IPS-15b (cell line): ENCODE measurements around the gene TUT1.
"Not testable (repeated sequence)": the region's sequence is repeated elsewhere in the genome, so short reads cannot be mapped to it uniquely, and the experiment has no call there.

ENCODE experiments used
- H3K27me3 ChIP-seq: one replicate; pipeline ENCODE4 v1.6.1; 2013; ENCODE audit warnings: low read length; ENCODE audit not compliant: control insufficient read depth, insufficient read depth
- H3K36me3 ChIP-seq: one replicate; pipeline ENCODE4 v1.6.1; 2013; ENCODE audit warnings: low read length; ENCODE audit not compliant: control insufficient read depth, insufficient read depth
- H3K4me1 ChIP-seq: one replicate; pipeline ENCODE4 v1.6.1; 2013; ENCODE audit warnings: mild to moderate bottlenecking, low read length; ENCODE audit not compliant: control insufficient read depth, insufficient read depth
- H3K4me3 ChIP-seq: one replicate; pipeline ENCODE4 v1.5.1; 2013; ENCODE audit warnings: low read depth, low read length
- H3K9ac ChIP-seq: one replicate; pipeline ENCODE4 v1.6.1; 2013; ENCODE audit warnings: low read depth, mild to moderate bottlenecking, low read length
- H3K9me3 ChIP-seq: one replicate; pipeline ENCODE4 v1.6.1; 2013; ENCODE audit warnings: mild to moderate bottlenecking, low read length; ENCODE audit not compliant: control insufficient read depth, insufficient read depth

TUT1 gene, protein sequence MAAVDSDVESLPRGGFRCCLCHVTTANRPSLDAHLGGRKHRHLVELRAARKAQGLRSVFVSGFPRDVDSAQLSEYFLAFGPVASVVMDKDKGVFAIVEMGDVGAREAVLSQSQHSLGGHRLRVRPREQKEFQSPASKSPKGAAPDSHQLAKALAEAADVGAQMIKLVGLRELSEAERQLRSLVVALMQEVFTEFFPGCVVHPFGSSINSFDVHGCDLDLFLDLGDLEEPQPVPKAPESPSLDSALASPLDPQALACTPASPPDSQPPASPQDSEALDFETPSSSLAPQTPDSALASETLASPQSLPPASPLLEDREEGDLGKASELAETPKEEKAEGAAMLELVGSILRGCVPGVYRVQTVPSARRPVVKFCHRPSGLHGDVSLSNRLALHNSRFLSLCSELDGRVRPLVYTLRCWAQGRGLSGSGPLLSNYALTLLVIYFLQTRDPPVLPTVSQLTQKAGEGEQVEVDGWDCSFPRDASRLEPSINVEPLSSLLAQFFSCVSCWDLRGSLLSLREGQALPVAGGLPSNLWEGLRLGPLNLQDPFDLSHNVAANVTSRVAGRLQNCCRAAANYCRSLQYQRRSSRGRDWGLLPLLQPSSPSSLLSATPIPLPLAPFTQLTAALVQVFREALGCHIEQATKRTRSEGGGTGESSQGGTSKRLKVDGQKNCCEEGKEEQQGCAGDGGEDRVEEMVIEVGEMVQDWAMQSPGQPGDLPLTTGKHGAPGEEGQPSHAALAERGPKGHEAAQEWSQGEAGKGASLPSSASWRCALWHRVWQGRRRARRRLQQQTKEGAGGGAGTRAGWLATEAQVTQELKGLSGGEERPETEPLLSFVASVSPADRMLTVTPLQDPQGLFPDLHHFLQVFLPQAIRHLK

GRCh38 chr11:62591448-62592145, at the start of gene TUT1:
TUT1 (minus strand) TSS chr11:62591523; CDS start chr11:62591485, 38 bp downstream.
- no peaks in the 10 kb centered on the region for H3K27me3 ChIP-seq
- H3K9me3 ChIP-seq: no peaks in the 10 kb centered on the region
- H3K4me1 ChIP-seq: peaks cover 4% of the 10 kb centered on the region
- H3K9ac ChIP-seq: peak within 1 kb of the TSS; percentile 82
- peaks cover 20% of the 10 kb centered on the region for H3K36me3 ChIP-seq
- peak within 1 kb of the TSS; percentile 86 for H3K4me3 ChIP-seq

DNA sequence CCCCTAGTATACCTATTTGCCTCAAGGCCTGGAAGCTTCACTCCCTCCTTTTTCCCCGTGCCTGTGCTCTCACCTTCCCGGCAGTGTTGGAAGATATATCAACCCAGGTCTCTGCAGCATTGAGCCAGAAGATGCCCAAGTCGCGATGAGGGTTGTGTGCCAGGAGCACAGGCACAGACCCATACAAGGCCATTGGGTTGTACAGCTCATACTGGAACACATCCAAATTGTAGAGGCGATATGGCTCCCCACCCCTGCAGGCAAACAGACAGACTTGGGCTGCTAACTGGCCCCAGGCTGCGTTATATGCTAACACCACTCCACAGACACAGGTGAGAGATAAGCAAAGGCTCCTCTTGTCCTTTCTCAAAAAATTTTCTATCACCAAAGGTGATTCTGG, 41.2 kb upstream of the TUT1 start:
- peaks cover 74% of the 10 kb centered on the region for H3K36me3 ChIP-seq

GRCh38 chr11:62627713-62628112, 36.4 kb upstream of the TUT1 start:
- H3K4me1 ChIP-seq: no peaks in the 10 kb centered on the region
- H3K36me3 ChIP-seq: peaks cover 72% of the 10 kb centered on the region
- no peaks in the 10 kb centered on the region for H3K9me3 ChIP-seq
- H3K4me3 ChIP-seq: no peak overlapping the region
- no peaks in the 10 kb centered on the region for H3K27me3 ChIP-seq
- no peak overlapping the region for H3K9ac ChIP-seq

More for the DNA sequence above, 41.2 kb upstream of the TUT1 start:
- no peak overlapping the region for H3K9ac ChIP-seq
- H3K27me3 ChIP-seq: no peaks in the 10 kb centered on the region
- no peak overlapping the region for H3K4me3 ChIP-seq
- no peaks in the 10 kb centered on the region for H3K9me3 ChIP-seq
- H3K4me1 ChIP-seq: no peaks in the 10 kb centered on the region

DNA sequence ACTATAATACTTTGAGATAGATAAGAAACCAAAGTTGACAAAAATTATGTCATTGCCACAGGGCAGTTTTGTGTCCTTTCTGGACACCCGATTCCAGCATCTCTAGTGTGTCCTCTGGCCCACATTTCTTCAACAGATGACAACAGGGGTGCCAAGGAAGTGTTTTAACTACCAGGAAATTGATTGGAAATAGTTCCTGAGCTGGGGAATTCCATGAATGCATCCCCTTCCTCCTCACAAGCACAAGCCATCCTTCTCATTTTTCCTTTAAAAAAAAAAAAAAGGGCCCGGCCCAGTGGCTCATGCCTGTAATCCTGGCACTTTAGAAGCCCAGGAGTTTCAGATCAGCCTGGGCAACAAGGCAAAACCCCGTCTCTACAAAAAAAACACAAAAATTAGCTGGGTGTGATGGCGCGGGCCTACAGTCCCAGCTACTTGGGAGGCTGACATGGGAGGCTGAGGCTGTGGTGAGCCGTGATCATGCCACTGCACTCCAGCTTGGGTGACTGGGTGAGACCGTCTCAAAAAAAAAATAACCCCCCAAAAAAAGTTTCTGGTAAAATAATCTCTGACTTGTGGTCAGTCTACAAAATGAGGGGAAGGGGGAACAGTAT, 31.3 kb upstream of the TUT1 start:
- H3K4me1 ChIP-seq: peaks cover 6% of the 10 kb centered on the region
- peaks cover 26% of the 10 kb centered on the region for H3K36me3 ChIP-seq
- H3K9me3 ChIP-seq: no peaks in the 10 kb centered on the region
- peak overlapping the region; percentile 52 for H3K4me3 ChIP-seq
- H3K27me3 ChIP-seq: no peaks in the 10 kb centered on the region
- no peak overlapping the region for H3K9ac ChIP-seq

DNA sequence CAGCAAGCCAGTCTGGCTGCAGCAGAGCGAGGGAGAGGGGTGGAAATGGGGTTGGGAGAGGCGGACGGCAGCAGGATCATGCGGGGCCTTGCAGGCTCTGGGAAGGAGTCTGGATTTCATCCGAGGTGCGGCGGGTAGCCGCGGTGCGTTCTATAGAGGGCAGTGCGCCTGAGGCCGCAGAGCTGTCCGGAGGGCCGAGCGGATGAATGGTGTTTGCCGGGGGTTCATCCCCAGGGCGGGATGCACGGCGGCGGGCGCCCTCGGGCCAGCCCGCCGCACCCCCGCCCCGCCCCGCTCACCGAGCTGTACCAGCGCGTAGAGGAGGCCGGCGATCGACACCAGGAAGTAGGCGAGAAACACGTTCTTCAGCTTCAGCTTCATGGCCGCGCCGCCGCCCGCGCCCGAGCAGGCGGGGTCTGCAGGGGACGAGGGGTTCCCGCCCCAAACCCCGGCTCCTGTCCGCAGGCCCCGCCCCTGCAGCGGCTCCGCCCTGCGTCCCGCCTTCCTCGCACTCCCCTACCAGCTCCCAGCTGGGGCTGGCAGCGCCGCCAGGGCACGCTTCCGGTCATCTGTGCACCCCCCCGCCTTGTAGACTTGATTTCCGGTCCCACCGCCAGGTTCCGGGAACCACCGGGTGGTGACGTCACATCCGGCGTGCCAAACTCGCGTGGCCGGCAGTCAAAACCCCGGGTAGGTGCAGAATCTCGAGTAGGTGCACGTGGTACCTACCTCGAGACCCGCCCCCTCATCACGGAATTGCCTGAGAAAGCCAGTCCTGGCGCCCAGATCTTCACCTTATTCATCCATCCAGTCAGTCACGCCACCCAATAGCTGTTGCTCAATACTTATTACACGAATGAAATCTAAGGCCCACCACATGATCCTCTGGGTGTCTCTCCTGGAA, 30.5 kb upstream of the TUT1 start, which contains the start of gene B3GAT3:
Gene B3GAT3, minus strand, starts transcription at position 420 of the 904 bp plus-strand sequence. Its CDS starts 39 bp downstream, at position 381.
- H3K9ac ChIP-seq: peak within 1 kb of the TSS; percentile 94
- H3K36me3 ChIP-seq: peaks cover 18% of the 10 kb centered on the region
- H3K9me3 ChIP-seq: no peaks in the 10 kb centered on the region
- H3K4me3 ChIP-seq: peak within 1 kb of the TSS; percentile 97
- no peaks in the 10 kb centered on the region for H3K27me3 ChIP-seq
- H3K4me1 ChIP-seq: peaks cover 6% of the 10 kb centered on the region

GRCh38 chr11:62621027-62621566, 29.8 kb upstream of the TUT1 start:
- no peaks in the 10 kb centered on the region for H3K9me3 ChIP-seq

GRCh38 chr11:62616957-62617356, 25.6 kb upstream of the TUT1 start:
- H3K4me1 ChIP-seq, H3K9ac ChIP-seq, H3K9me3 ChIP-seq, H3K27me3 ChIP-seq, H3K4me3 ChIP-seq, H3K36me3 ChIP-seq: not testable (repeated sequence)

More at GRCh38 chr11:62621027-62621566, 29.8 kb upstream of the TUT1 start:
- Histone ChIP-seq H3K9ac (peak overlapping the region; percentile 94), H3K36me3 (peaks cover 11% of the 10 kb centered on the region), H3K4me1 (peaks cover 6% of the 10 kb centered on the region), H3K27me3 (no peaks in the 10 kb centered on the region), H3K4me3 (peak overlapping the region; percentile 97)

- H3K9me3 ChIP-seq: no peaks in the 10 kb centered on the region
- H3K4me1 ChIP-seq: peaks cover under 1% of the 10 kb centered on the region
- H3K4me3 ChIP-seq: no peak overlapping the region
- H3K9ac ChIP-seq: no peak overlapping the region
- no peaks in the 10 kb centered on the region for H3K36me3 ChIP-seq
- H3K27me3 ChIP-seq: peaks cover 8% of the 10 kb centered on the region
Measured at GRCh38 chr11:62615521-62615920, 24.2 kb upstream of the TUT1 start.

GRCh38 chr11:62614275-62614674, 23.0 kb upstream of the TUT1 start:
- peaks cover 11% of the 10 kb centered on the region for H3K27me3 ChIP-seq
- no peaks in the 10 kb centered on the region for H3K9me3 ChIP-seq
- H3K4me1 ChIP-seq: no peaks in the 10 kb centered on the region
- no peak overlapping the region for H3K4me3 ChIP-seq
- H3K9ac ChIP-seq: no peak overlapping the region
- no peaks in the 10 kb centered on the region for H3K36me3 ChIP-seq

GRCh38 chr11:62613291-62613778, 22.0 kb upstream of the TUT1 start:
- no peaks in the 10 kb centered on the region for H3K9me3 ChIP-seq
- peak overlapping the region; percentile 35 for H3K4me3 ChIP-seq
- no peaks in the 10 kb centered on the region for H3K36me3 ChIP-seq
- H3K27me3 ChIP-seq: peaks cover 11% of the 10 kb centered on the region
- H3K4me1 ChIP-seq: no peaks in the 10 kb centered on the region
- H3K9ac ChIP-seq: no peak overlapping the region
